ENCODE measurements around the gene EBF3.

GRCh38 chr10:129978980-129979379, 14.9 kb upstream of the EBF3 start:
- TF ChIP-seq POLR2AphosphoS5 (IDR thresholded peaks at IDR 0.05), result no peak
- TF ChIP-seq CTCF (IDR thresholded peaks at IDR 0.05), result no peak

All from sigmoid colon (tissue), 4 donors.